Chondrocyte (in vitro differentiated cells): ENCODE measurements around the gene SCIMP. TPM values are rescaled to one million over a fixed set of nuclear protein-coding genes. Genes with fewer than 3 reads are reported as not detected.
"Not testable (repeated sequence)": the region's sequence is repeated elsewhere in the genome, so short reads cannot be mapped to it uniquely, and the experiment has no call there.

Source experiments
- DNase-seq: peaks from one replicate; pipeline ENCODE4 v3.0.0; 2021; ENCODE audit warnings: mixed read lengths, low spot score
- H3K27ac Mint-ChIP-seq: one replicate; pipeline ENCODE4 v1.8.0; 2021; ENCODE audit warnings: mild to moderate bottlenecking, moderate library complexity, mixed read lengths; ENCODE audit not compliant: unreplicated experiment
- H3K27me3 Mint-ChIP-seq: 2 replicates; pipeline ENCODE4 v1.8.0; 2021; ENCODE audit warnings: low read depth, mixed read lengths
- H3K36me3 Mint-ChIP-seq: 2 replicates; pipeline ENCODE4 v1.8.0; 2021; ENCODE audit warnings: low read depth, mixed read lengths
- H3K4me1 Mint-ChIP-seq: 2 replicates; pipeline ENCODE4 v1.8.0; 2021; ENCODE audit warnings: low read depth, mild to moderate bottlenecking, mixed read lengths
- H3K4me3 Mint-ChIP-seq: one replicate; pipeline ENCODE4 v1.8.0; 2021; ENCODE audit warnings: mild to moderate bottlenecking, moderate library complexity, mixed read lengths; ENCODE audit not compliant: unreplicated experiment
- H3K9me3 Mint-ChIP-seq: 2 replicates; pipeline ENCODE4 v1.8.0; 2021; ENCODE audit warnings: low read depth, mixed read lengths
- total RNA-seq: library from RNA; stranded (reverse); gene quantifications from 3 replicates; pipeline ENCODE4 v1.2.1, GENCODE V29; 2021
- TF ChIP-seq, protein P1 (sequence below): fragments of 200-600 bp; sonication (generic); IDR thresholded peaks from 2 replicates; pipeline ENCODE4 v1.5.0; 2021; ENCODE audit warnings: antibody characterized with exemption, mild to moderate bottlenecking, moderate library complexity

SCIMP gene
- total RNA-seq, 1 donor from 2014 or later: not detected

DNA sequence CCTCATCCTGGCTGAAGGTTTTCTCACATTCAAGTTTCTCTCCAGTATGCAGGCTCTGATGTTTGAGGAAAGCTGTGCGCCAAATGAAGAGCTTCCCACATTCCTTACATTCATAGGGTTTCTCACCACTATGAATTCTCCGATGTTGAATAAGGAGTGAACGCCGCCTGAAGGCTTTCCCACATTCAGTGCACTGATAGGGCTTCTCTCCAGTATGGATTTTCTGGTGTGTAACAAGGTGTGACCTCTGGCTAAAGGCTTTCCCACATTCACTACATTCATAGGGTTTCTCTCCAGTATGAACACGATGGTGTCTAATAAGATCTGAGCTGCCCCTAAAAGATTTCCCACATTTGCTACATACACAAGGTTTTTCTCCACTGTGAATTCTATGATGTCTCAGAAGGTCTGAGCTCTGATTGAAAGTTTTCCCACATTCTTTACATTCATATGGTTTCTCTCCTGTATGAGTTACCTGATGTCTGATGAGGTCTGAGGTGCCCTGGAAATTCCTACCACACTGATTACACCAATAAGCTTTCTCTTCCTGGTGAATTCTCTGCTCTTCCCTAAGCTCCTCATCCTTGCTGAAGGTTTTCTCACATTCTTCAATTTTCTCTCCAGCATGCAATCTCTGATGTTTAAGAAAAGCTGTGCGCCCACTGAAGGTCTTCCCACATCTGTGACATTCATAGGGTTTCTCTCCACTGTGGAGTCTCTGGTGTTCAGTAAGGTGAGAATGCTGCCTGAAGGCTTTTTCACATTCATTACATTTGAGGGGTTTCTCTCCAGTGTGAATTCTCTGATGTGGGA, 51.9 kb downstream of the SCIMP start:
- peaks cover 73% of the 10 kb centered on the region for H3K36me3 Mint-ChIP-seq
- H3K27me3 Mint-ChIP-seq: no peaks in the 10 kb centered on the region
- H3K4me1 Mint-ChIP-seq: no peaks in the 10 kb centered on the region
- H3K4me3 Mint-ChIP-seq: no peak overlapping the region
- DNase-seq: no peak
- TF ChIP-seq, protein P1, sequence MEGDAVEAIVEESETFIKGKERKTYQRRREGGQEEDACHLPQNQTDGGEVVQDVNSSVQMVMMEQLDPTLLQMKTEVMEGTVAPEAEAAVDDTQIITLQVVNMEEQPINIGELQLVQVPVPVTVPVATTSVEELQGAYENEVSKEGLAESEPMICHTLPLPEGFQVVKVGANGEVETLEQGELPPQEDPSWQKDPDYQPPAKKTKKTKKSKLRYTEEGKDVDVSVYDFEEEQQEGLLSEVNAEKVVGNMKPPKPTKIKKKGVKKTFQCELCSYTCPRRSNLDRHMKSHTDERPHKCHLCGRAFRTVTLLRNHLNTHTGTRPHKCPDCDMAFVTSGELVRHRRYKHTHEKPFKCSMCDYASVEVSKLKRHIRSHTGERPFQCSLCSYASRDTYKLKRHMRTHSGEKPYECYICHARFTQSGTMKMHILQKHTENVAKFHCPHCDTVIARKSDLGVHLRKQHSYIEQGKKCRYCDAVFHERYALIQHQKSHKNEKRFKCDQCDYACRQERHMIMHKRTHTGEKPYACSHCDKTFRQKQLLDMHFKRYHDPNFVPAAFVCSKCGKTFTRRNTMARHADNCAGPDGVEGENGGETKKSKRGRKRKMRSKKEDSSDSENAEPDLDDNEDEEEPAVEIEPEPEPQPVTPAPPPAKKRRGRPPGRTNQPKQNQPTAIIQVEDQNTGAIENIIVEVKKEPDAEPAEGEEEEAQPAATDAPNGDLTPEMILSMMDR: no peak
- peak overlapping the region; percentile 24 for H3K27ac Mint-ChIP-seq
- peaks cover 76% of the 10 kb centered on the region for H3K9me3 Mint-ChIP-seq

DNA sequence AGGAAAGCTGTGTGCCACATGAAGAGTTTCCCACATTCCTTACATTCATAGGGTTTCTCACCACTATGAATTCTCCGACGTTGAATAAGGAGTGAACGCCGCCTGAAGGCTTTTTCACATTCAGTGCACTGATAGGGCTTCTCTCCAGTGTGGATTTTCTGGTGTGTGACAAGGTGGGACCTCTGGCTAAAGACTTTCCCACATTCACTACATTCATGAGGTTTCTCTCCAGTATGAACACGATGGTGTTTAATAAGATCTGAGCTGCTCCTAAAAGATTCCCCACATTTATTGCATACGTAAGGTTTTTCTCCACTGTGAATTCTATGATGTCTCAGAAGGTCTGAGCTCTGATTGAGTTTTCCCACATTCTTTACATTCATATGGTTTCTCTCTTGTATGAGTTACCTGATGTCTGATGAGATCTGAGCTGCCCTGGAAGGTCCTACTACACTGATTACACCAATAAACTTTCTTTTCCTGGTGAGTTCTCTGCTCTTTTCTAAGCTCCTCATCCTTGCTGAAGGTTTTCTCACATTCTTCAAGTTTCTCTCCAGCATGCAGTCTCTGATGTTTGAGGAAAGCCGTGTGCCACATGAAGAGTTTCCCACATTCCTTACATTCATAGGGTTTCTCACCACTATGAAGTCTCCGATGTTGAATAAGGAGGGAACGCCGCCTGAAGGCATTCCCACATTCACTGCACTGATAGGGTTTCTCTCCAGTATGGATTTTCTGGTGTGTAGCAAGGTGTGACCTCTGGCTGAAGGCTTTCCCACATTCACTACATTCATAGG, 53.0 kb downstream of the SCIMP start:
- no peaks in the 10 kb centered on the region for H3K4me1 Mint-ChIP-seq
- H3K4me3 Mint-ChIP-seq: no peak overlapping the region
- H3K9me3 Mint-ChIP-seq: peaks cover 72% of the 10 kb centered on the region
- TF ChIP-seq, protein P1: no peak
- peaks cover 67% of the 10 kb centered on the region for H3K36me3 Mint-ChIP-seq
- H3K27ac Mint-ChIP-seq: no peak overlapping the region
- no peaks in the 10 kb centered on the region for H3K27me3 Mint-ChIP-seq
- DNase-seq: no peak

DNA sequence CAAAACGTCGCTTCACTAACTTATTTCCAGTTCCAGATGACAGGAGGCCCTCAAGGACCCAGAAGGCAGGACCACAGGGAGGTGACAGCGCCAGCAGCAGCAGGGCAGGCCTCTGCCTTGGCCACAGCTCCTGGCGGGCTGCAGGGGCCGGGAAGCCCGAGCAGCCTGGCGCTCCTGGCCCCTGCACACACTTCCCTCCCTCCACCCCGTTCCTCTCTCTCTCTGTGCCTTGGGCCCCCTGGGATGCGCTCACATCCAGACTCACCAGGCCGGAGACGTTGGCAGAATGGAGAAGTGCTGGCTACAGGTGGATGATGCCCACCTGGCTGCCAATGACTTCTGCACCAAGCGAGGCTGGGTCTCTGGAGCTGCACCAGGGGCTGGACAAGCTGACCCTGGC, 55.7 kb downstream of the SCIMP start:
- no peaks in the 10 kb centered on the region for H3K27me3 Mint-ChIP-seq
- no peak for DNase-seq
- H3K9me3 Mint-ChIP-seq: peaks cover 66% of the 10 kb centered on the region
- no peaks in the 10 kb centered on the region for H3K4me1 Mint-ChIP-seq
- no peak overlapping the region for H3K27ac Mint-ChIP-seq
- H3K36me3 Mint-ChIP-seq: peaks cover 65% of the 10 kb centered on the region
- TF ChIP-seq, protein P1: no peak
- no peak overlapping the region for H3K4me3 Mint-ChIP-seq

DNA sequence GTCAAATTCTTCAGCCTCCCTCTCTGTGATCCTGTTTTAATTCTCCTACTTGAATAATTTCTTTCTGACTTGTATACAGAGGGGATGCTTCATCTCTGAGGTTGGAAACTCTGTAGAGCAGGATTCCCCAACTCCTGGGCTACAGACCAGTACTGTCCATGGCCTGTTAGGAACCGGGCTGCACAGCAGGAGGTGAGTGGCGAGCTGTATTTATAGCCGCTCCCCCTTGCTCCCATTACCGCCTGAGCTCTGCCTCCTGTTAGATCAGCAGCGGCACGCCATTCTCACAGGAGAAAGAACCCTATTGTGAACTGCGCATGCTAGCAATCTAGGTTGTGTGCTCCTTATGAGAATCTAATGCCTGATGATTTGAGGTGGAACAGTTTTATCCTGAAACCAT, 59.6 kb downstream of the SCIMP start:
- DNase-seq, H3K4me1 Mint-ChIP-seq, H3K4me3 Mint-ChIP-seq, H3K27me3 Mint-ChIP-seq, H3K27ac Mint-ChIP-seq: not testable (repeated sequence)
- Mint-ChIP-seq H3K36me3 (peaks cover 43% of the 10 kb centered on the region), H3K9me3 (peaks cover 47% of the 10 kb centered on the region)

DNA sequence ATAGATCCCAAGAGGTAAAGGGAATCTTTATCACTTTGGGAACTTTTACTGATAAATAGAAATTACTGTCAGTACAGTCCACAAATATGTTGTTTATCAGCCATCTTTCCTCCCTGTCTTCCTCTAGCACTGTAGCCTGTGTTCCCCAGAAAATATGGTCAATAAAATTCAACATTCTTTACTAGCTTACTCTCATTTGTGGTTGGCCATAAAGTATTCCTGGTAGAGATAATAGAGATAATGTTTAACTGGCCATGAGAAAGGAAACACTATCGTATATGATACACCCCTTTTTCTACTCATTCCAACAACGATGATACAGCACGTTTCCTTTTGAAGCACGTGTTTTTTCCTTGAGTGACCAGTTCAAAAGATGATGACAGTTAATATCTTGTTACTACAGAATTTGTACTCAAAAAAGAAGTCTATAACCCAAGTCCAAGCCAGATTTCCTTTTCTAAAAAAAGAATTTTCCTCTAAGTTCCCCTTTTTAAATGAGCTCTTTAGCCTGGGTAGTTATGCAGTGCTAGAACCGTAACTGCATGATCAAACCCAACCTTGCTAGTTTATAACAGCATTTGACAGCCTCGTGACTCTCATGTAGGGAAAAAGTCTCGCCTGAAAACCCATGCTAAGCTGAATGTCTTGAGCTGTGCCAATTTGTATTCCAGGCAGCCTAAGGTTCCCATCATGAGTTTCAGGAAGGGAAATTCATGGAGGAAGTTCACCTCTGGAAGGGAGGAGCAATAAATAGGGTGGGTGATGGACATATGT, 68.7 kb downstream of the SCIMP start:
- not testable (repeated sequence) for H3K4me1 Mint-ChIP-seq, H3K4me3 Mint-ChIP-seq, DNase-seq, H3K27ac Mint-ChIP-seq, H3K9me3 Mint-ChIP-seq, H3K36me3 Mint-ChIP-seq
- H3K27me3 Mint-ChIP-seq: peaks cover 12% of the 10 kb centered on the region

DNA sequence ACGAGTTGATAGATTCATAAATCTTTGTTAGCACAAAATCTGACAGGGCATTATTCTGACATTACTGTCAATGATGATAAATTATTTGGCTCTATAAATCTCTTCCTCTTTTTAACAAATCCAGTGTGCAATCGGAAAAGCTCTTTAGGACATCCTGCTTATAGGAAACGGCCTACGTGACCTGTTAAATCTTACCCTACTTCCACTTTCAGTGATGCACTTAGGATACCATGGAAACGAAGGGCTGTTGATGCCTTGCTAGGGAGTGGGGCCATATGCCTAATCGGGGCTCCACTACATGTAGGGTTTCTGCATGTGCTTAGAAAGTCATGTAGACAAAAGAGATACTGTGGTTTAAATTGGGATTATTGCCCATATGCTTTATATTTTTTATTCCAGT, 70.2 kb downstream of the SCIMP start:
- no peak for DNase-seq
- Mint-ChIP-seq H3K9me3 (peaks cover 4% of the 10 kb centered on the region), H3K4me3 (no peak overlapping the region), H3K4me1 (no peaks in the 10 kb centered on the region), H3K27me3 (peaks cover 12% of the 10 kb centered on the region), H3K36me3 (peaks cover 2% of the 10 kb centered on the region), H3K27ac (no peak overlapping the region)
- TF ChIP-seq, protein P1: no peak

DNA sequence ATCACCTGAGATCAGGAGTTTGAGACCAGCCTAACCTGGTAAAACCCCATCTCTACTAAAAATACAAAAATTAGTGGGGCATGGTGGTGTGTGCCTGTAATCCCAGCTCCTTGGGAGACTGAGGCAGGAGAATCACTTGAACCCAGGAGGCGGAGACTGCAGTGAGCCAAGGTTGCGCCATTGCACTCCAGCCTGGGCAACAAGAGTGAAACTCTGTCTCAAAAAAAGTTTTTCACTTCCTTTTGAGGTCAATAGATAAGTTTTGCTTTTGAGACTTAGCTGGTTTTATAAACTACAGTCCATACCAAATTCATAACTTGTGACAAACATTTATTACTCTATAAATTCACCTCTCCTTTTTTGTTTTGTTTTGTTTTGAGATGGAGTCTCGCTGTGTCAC, 72.9 kb downstream of the SCIMP start:
- not testable (repeated sequence) for H3K4me1 Mint-ChIP-seq, DNase-seq, H3K36me3 Mint-ChIP-seq, H3K9me3 Mint-ChIP-seq, H3K27ac Mint-ChIP-seq, H3K4me3 Mint-ChIP-seq
- H3K27me3 Mint-ChIP-seq: peaks cover 25% of the 10 kb centered on the region

DNA sequence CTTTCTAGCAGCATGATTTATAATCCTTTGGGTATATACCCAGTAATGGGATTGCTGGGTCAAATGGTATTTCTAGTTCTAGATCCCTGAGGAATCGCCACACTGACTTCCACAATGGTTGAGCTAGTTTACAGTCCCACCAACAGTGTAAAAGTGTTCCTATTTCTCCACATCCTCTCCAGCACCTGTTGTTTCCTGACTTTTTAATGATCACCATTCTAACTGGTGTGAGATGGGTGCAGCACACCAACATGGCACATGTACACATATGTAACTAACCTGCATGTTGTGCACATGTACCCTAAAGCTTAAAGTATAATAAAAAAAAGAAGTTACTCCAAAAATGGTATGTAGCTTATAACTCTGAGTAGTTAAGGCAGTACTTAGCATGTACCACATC, 74.0 kb downstream of the SCIMP start:
- not testable (repeated sequence) for DNase-seq, H3K4me3 Mint-ChIP-seq, H3K4me1 Mint-ChIP-seq, H3K9me3 Mint-ChIP-seq, H3K36me3 Mint-ChIP-seq, H3K27ac Mint-ChIP-seq
- H3K27me3 Mint-ChIP-seq: peaks cover 23% of the 10 kb centered on the region
